Rectal smooth muscle tissue (tissue), 1 donor: ENCODE results near the gene APLNR.

Experiments used
- H3K27ac ChIP-seq: one replicate; pipeline ENCODE4 v1.7.0; 2013; ENCODE audit warnings: low read depth, low read length, inconsistent platforms
- H3K27me3 ChIP-seq: one replicate; pipeline ENCODE4 v1.7.0; 2013; ENCODE audit warnings: low read length; ENCODE audit not compliant: control insufficient read depth, insufficient read depth
- H3K36me3 ChIP-seq: one replicate; pipeline ENCODE4 v1.7.0; 2013; ENCODE audit warnings: low read length; ENCODE audit not compliant: control insufficient read depth, insufficient read depth
- H3K4me1 ChIP-seq: one replicate; pipeline ENCODE4 v1.7.0; 2013; ENCODE audit warnings: low read length; ENCODE audit not compliant: control insufficient read depth, insufficient read depth
- H3K4me3 ChIP-seq: one replicate; pipeline ENCODE4 v1.7.0; 2013; ENCODE audit warnings: low read length
- H3K9ac ChIP-seq: one replicate; pipeline ENCODE4 v1.7.0; 2013; ENCODE audit warnings: low read length

Gene APLNR

DNA sequence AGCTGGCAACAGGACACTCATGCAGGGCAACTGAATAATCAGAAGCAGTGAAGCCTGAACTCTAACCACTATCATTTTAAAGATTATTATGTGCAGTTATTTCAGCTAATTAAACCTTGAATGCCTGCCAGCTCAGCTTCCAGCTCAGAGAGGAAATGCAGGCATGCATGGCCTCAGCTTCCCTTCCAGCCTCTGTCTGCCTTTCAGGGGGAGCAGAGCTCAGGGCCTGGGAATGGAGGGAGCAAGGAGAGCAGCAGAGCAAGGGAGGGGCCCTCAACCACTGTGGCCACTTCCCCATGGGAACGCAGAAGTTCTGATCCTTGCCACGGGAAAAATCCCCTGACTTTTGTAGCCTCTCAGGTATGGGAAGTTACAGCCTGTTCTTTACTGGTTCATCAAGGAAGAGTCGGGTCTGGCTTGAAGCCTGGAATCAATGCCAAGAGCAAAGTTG, 32.5 kb upstream of the APLNR start:
- Histone ChIP-seq H3K27me3 (no peaks in the 10 kb centered on the region), H3K4me3 (no peak overlapping the region), H3K36me3 (no peaks in the 10 kb centered on the region), H3K27ac (no peak overlapping the region), H3K9ac (no peak overlapping the region), H3K4me1 (no peaks in the 10 kb centered on the region)

DNA sequence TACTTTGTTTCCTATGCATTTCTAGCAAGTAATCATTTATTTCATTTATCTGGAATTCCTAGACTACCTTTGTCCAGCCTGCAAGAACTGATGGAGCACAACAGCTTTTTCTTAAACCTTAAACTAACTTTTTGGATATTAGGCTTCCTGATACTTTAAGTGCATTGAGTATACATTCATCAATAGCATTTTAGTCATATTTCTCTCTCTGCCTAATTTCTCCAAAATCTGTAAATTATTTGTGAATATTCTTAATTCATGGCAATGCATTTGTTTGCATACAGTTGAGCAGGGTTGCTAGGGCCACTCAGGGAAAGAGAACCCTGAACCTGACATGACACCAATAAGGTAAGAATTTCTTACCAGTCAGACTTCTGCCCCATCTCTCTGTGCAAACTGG, 29.1 kb upstream of the APLNR start:
- H3K27ac ChIP-seq, result no peak overlapping the region
- no peak overlapping the region for H3K4me3 ChIP-seq
- H3K9ac ChIP-seq, result no peak overlapping the region
- H3K4me1 ChIP-seq, result no peaks in the 10 kb centered on the region
- no peaks in the 10 kb centered on the region for H3K27me3 ChIP-seq
- no peaks in the 10 kb centered on the region for H3K36me3 ChIP-seq

DNA sequence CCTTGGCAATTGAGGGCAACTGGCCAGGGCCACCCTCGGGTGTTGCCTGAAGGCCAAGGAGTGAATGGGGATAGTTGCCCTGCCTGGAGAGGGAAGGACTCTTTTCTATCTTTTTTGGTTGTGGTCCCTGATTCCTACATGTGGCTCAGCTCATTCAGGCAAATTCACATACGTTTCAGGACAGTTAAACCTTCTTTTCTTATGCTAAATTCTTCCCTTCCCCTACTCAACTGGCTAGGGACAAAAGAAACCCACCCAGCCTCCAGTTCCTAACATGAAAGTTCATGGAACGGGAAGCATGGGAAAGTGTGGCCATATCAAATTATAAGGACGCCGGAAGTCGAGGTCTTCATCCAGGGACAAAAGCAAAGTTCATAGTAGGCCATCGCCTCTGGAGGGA, 26.3 kb upstream of the APLNR start:
- H3K36me3 ChIP-seq, result no peaks in the 10 kb centered on the region
- no peak overlapping the region for H3K27ac ChIP-seq
- H3K9ac ChIP-seq, result no peak overlapping the region
- no peak overlapping the region for H3K4me3 ChIP-seq
- no peaks in the 10 kb centered on the region for H3K27me3 ChIP-seq
- no peaks in the 10 kb centered on the region for H3K4me1 ChIP-seq

- no peak overlapping the region for H3K27ac ChIP-seq
- H3K27me3 ChIP-seq, result no peaks in the 10 kb centered on the region
- H3K36me3 ChIP-seq, result no peaks in the 10 kb centered on the region
- no peak overlapping the region for H3K9ac ChIP-seq
- no peaks in the 10 kb centered on the region for H3K4me1 ChIP-seq
- no peak overlapping the region for H3K4me3 ChIP-seq
Measured at GRCh38 chr11:57262157-57262556, 25.1 kb upstream of the APLNR start.

DNA sequence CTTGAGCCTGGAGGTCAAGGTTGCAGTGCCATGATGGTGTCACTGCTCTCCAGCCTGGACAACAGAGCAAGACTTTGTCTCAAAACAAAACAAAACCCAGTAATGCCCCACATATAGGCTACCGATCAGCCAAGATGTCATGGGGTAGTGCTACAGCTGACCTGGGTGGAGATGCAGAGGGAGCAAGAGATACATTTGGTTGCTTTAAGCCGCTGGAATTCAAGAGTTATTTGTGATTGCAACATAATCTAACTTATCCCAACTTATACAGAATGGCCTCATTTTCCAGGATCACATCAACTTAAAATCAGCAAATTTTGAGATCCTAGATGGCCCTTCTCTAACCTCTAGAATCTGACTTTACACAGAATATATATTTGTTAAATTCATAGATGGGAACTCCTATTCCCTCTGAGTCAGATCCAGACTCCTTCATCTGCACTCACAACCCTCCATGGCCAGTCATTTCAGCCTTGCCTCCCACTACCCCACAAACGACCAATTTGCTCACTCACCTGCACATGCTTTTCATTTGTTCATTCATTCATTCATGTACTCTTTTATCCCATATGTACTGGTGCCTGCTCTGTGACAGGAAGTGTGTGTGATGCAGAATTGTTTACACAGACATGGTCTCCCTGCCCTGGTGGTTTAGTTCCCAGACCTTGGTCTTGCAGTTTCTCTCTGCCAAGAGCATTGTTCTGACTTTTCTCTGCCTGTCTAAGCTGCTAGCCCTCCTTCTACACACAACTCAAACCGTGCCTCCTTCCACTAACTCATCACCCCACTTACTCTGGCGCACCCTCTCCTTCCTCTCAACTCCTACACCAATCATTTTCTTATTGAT, 24.1 kb upstream of the APLNR start:
- H3K9ac ChIP-seq, result no peak overlapping the region
- no peaks in the 10 kb centered on the region for H3K4me1 ChIP-seq
- H3K27ac ChIP-seq, result no peak overlapping the region
- no peak overlapping the region for H3K4me3 ChIP-seq
- no peaks in the 10 kb centered on the region for H3K36me3 ChIP-seq
- no peaks in the 10 kb centered on the region for H3K27me3 ChIP-seq

GRCh38 chr11:57256119-57256518, 19.1 kb upstream of the APLNR start:
- H3K9ac ChIP-seq, result no peak overlapping the region
- H3K4me3 ChIP-seq, result no peak overlapping the region
- no peaks in the 10 kb centered on the region for H3K27me3 ChIP-seq
- H3K4me1 ChIP-seq, result no peaks in the 10 kb centered on the region
- no peak overlapping the region for H3K27ac ChIP-seq
- no peaks in the 10 kb centered on the region for H3K36me3 ChIP-seq

GRCh38 chr11:57255618-57256017, 18.6 kb upstream of the APLNR start:
- no peak overlapping the region for H3K4me3 ChIP-seq
- no peak overlapping the region for H3K27ac ChIP-seq
- H3K9ac ChIP-seq, result no peak overlapping the region
- H3K36me3 ChIP-seq, result no peaks in the 10 kb centered on the region
- no peaks in the 10 kb centered on the region for H3K4me1 ChIP-seq
- H3K27me3 ChIP-seq, result no peaks in the 10 kb centered on the region

DNA sequence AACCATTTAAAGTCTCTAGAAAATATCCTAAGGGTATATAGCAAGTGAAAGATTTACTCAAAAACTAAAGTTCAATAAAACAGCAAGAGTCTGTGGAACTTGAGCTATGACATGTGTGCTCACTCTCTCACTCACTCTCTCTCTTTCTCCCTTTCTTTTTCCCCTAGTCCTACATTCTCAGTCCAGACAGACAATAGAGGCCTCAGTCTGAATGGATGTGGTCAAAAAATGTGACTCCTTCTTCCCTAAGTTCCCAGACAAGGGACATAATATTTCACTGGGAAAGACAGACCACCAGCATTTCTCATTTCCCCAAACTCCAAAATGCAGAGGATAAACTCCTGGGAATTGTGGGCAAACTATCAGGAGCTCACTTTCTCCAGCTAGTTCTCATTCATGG, 17.6 kb upstream of the APLNR start:
- H3K36me3 ChIP-seq, result no peaks in the 10 kb centered on the region
- H3K4me1 ChIP-seq, result no peaks in the 10 kb centered on the region
- H3K27me3 ChIP-seq, result no peaks in the 10 kb centered on the region
- H3K9ac ChIP-seq, result no peak overlapping the region
- no peak overlapping the region for H3K27ac ChIP-seq
- no peak overlapping the region for H3K4me3 ChIP-seq

DNA sequence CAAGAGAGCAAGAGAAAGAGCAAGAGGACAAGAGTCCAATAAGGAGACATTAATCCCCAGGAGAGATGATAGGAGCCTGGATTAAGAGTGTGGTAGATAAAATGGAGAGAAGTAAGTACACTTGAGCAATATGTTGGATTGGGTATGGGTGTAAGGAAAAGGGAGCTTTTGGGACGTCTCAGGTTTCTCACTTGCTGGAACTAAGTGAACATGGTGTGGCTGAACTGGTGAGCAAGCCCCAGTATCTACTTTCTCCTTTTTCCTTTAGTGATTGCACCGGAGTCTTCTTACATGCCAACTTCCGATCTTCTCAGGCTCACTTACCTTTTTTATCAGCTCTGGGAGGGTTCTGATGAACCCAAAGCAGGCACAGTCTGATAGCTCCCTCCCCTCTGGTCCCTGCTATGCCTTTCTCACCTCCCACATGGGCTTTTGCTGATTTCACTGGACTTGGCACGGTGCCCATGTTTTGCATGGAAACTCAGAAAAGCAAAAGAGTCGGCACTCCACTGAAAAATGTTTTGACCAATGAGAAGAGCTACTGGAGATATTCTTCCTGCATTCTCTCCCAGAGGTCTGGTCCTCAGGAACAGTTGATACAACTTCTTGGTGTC, 14.5 kb upstream of the APLNR start:
- Histone ChIP-seq H3K27ac (no peak overlapping the region), H3K27me3 (no peaks in the 10 kb centered on the region), H3K4me1 (peaks cover 4% of the 10 kb centered on the region), H3K4me3 (no peak overlapping the region), H3K36me3 (no peaks in the 10 kb centered on the region), H3K9ac (no peak overlapping the region)

- H3K9ac ChIP-seq, result no peak overlapping the region
- H3K27me3 ChIP-seq, result no peaks in the 10 kb centered on the region
- H3K4me3 ChIP-seq, result no peak overlapping the region
Measured at GRCh38 chr11:57251037-57251436, 14.0 kb upstream of the APLNR start.

GRCh38 chr11:57249384-57250319, 12.6 kb upstream of the APLNR start:
- H3K27ac ChIP-seq, result no peak overlapping the region
- no peak overlapping the region for H3K9ac ChIP-seq
- no peaks in the 10 kb centered on the region for H3K27me3 ChIP-seq
- no peaks in the 10 kb centered on the region for H3K36me3 ChIP-seq
- H3K4me1 ChIP-seq, result peaks cover 4% of the 10 kb centered on the region
- H3K4me3 ChIP-seq, result no peak overlapping the region

More at GRCh38 chr11:57251037-57251436, 14.0 kb upstream of the APLNR start:
- Histone ChIP-seq H3K36me3 (no peaks in the 10 kb centered on the region), H3K27ac (no peak overlapping the region), H3K4me1 (peaks cover 4% of the 10 kb centered on the region)

GRCh38 chr11:57248780-57249383, 11.8 kb upstream of the APLNR start:
- peaks cover 4% of the 10 kb centered on the region for H3K4me1 ChIP-seq
- no peak overlapping the region for H3K9ac ChIP-seq
- H3K4me3 ChIP-seq, result no peak overlapping the region
- H3K27ac ChIP-seq, result no peak overlapping the region
- no peaks in the 10 kb centered on the region for H3K36me3 ChIP-seq
- no peaks in the 10 kb centered on the region for H3K27me3 ChIP-seq
